Cardiac fibroblast (primary cell): ENCODE measurements around the gene CSH1.
"Not testable (repeated sequence)": the region's sequence is repeated elsewhere in the genome, so short reads cannot be mapped to it uniquely, and the experiment has no call there.

Experiments
- DNase-seq, 2 donors: peaks; one replicate each; pipeline versions ENCODE4 v3.0.0 to v3.0.0-alpha.2; 2010; ENCODE audit warnings: low read depth in 2 of 2
- H3K4me3 ChIP-seq, 2 donors: replicated peaks in 1 of 2; 1 replicate in 1 of 2; 2 replicates in 1 of 2; pipeline ENCODE4 v1.5.1; 2011; ENCODE audit warnings: low read depth in 2 of 2, low read length in 2 of 2, mild to moderate bottlenecking in 2 of 2, moderate library complexity in 1 of 2
- CTCF ChIP-seq: IDR thresholded peaks from one replicate; pipeline ENCODE4 v1.5.1; 2011; ENCODE audit warnings: low read depth, mild to moderate bottlenecking, low read length, inconsistent platforms

Gene CSH1

GRCh38 chr17:63896524-63897354 is at the start of gene CSH1:
Gene CSH1, minus strand, starts transcription at chr17:63896574. Its CDS starts 63 bp downstream, at chr17:63896511.
- DNase-seq, H3K4me3 ChIP-seq: not testable (repeated sequence)

- DNase-seq: no peak
- no peak overlapping the region for H3K4me3 ChIP-seq
- no peak for TF ChIP-seq CTCF
Observed at GRCh38 chr17:63945784-63946439, 49.5 kb upstream of the CSH1 start.

- TF ChIP-seq CTCF: no peak
- no peak for DNase-seq
- H3K4me3 ChIP-seq: no peak overlapping the region
Observed at GRCh38 chr17:63944736-63945499, 48.5 kb upstream of the CSH1 start.

- no peak overlapping the region for H3K4me3 ChIP-seq
- peak; percentile 13 for TF ChIP-seq CTCF
- no peak for DNase-seq
Observed at GRCh38 chr17:63943745-63944144, 47.4 kb upstream of the CSH1 start.

GRCh38 chr17:63942309-63942985 is 46.1 kb upstream of the CSH1 start:
- no peak overlapping the region for H3K4me3 ChIP-seq
- no peak for TF ChIP-seq CTCF
- no peak for DNase-seq

GRCh38 chr17:63941751-63942150 is 45.4 kb upstream of the CSH1 start:
- TF ChIP-seq CTCF: no peak
- no peak overlapping the region for H3K4me3 ChIP-seq
- no peak for DNase-seq
